PC-9 (cell line): ENCODE measurements around the gene B4GALT7. TPM values are rescaled to one million over a fixed set of nuclear protein-coding genes. Genes with fewer than 3 reads are reported as not detected.

Source experiments
- Bru-seq: library from RNA; stranded (reverse); fragments of 400-500 nt; gene quantifications from one replicate; lab custom pipeline; 2021; lab: Mats Ljungman, UMichigan
- BruChase-seq, 2 experiments: library from RNA; stranded (reverse); fragments of 400-500 nt; gene quantifications; one replicate each; lab custom pipeline; 2021; lab: Mats Ljungman, UMichigan
- BruUV-seq: library from RNA; stranded (reverse); fragments of 400-500 nt; replicated peaks from 2 replicates; lab custom pipeline; 2021; lab: Mats Ljungman, UMichigan
- CTCF ChIA-PET: fragments of 300-600 bp; sonication (Branson Sonifier 250); formaldehyde crosslinking; loops from one replicate; lab custom pipeline; 2022; ENCODE audit warnings: antibody characterized with exemption; lab: Charles Lee
- POLR2A ChIA-PET: fragments of 300-600 bp; sonication (Branson Sonifier 250); formaldehyde crosslinking; loops from one replicate; lab custom pipeline; 2022; ENCODE audit warnings: antibody characterized with exemption; ENCODE audit not compliant: unreplicated experiment; lab: Charles Lee
- DNase-seq, 2 experiments: peaks; one replicate each; pipeline versions ENCODE4 v3.0.0 to v3.0.0-alpha.2; 2015 to 2022; ENCODE audit warnings: mixed read lengths in 1 of 2
- H2AFZ ChIP-seq: fragments of 200-600 bp; sonication (generic); 2 replicates; pipeline ENCODE4 v1.8.1; 2017; ENCODE audit warnings: antibody characterized with exemption
- H3F3A ChIP-seq: fragments of 200-600 bp; sonication (generic); 2 replicates; pipeline ENCODE4 v1.8.1; 2017; ENCODE audit warnings: antibody characterized with exemption, mild to moderate bottlenecking, low read depth; ENCODE audit not compliant: insufficient read depth
- H3K27ac ChIP-seq: fragments of 200-600 bp; sonication (generic); 2 replicates; pipeline ENCODE4 v1.6.1; 2016; ENCODE audit warnings: mixed run types
- H3K27me3 ChIP-seq: fragments of 200-600 bp; sonication (generic); 2 replicates; pipeline ENCODE4 v1.6.1; 2016; ENCODE audit warnings: low read depth, mixed run types; ENCODE audit not compliant: insufficient read depth
- H3K36me3 ChIP-seq: fragments of 200-600 bp; sonication (generic); 2 replicates; pipeline ENCODE4 v1.6.1; 2016; ENCODE audit warnings: low read depth, mixed run types
- H3K4me1 ChIP-seq: fragments of 200-600 bp; sonication (generic); replicated peaks from 2 replicates; pipeline ENCODE4 v1.6.1; 2016; ENCODE audit warnings: mixed run types; ENCODE audit not compliant: insufficient read depth
- H3K4me2 ChIP-seq: fragments of 200-600 bp; sonication (generic); 2 replicates; pipeline ENCODE4 v1.6.1; 2017; ENCODE audit warnings: mixed run types
- H3K4me3 ChIP-seq: fragments of 200-600 bp; sonication (generic); 2 replicates; pipeline ENCODE4 v1.6.1; 2016; ENCODE audit warnings: mixed run types
- H3K79me2 ChIP-seq: fragments of 200-600 bp; sonication (generic); 2 replicates; pipeline ENCODE4 v1.6.1; 2017; ENCODE audit warnings: low read depth, mixed run types
- H3K9me2 ChIP-seq: fragments of 200-600 bp; sonication (generic); 2 replicates; pipeline ENCODE4 v1.8.1; 2017; ENCODE audit warnings: mild to moderate bottlenecking; ENCODE audit not compliant: insufficient read depth
- H3K9me3 ChIP-seq: fragments of 200-600 bp; sonication (generic); 2 replicates; pipeline ENCODE4 v1.8.1; 2016; ENCODE audit warnings: low read depth; ENCODE audit not compliant: insufficient read depth
- H4K20me1 ChIP-seq: fragments of 200-600 bp; sonication (generic); 2 replicates; pipeline ENCODE4 v1.8.1; 2017; ENCODE audit not compliant: insufficient read depth
- CTCF ChIP-seq: fragments of 200-600 bp; sonication (generic); conservative IDR thresholded peaks from 2 replicates; pipeline ENCODE4 v1.6.1; 2017; ENCODE audit warnings: mixed run types, antibody characterized with exemption, mild to moderate bottlenecking, moderate library complexity
- EZH2 ChIP-seq: fragments of 200-600 bp; sonication (generic); IDR thresholded peaks from 2 replicates; pipeline ENCODE4 v1.8.0; 2017; ENCODE audit warnings: antibody characterized with exemption, low read depth
- intact Hi-C: fragments of 100-400 bp; cut with micrococcal nuclease; formaldehyde crosslinking; loops from one replicate; pipeline ENCODE4 v1.10.0; 2022; ENCODE audit not compliant: unreplicated experiment
- long read RNA-seq: library from polyadenylated mRNA; stranded (forward); transcript quantifications from one replicate; pipeline ENCODE4 v2.0.0, GENCODE V29; 2022
- total RNA-seq: library from RNA; stranded (reverse); gene quantifications from 2 replicates; pipeline ENCODE4 v1.2.3, GENCODE V29; 2021

B4GALT7 gene
- 27.9 and 29.5 TPM in 2 replicates for total RNA-seq
- Bru-seq, nascent RNA, result percentile 55 among the genes with signal in this experiment
- percentile 59 among the genes with signal in this experiment for BruChase-seq, experiment 1, labeled RNA remaining after a 2-hour chase
- BruChase-seq, experiment 2, labeled RNA remaining after a 6-hour chase, result percentile 68 among the genes with signal in this experiment
- long read RNA-seq, transcript B4GALT7-201 (6 exons, 1,747 nt), result major isoform, 59 of 63 reads
- long read RNA-seq, partial matches to known transcripts, result 0 of 63 reads
- long read RNA-seq, other reads (novel, unspliced or antisense), result 3 of 63 reads

DNA sequence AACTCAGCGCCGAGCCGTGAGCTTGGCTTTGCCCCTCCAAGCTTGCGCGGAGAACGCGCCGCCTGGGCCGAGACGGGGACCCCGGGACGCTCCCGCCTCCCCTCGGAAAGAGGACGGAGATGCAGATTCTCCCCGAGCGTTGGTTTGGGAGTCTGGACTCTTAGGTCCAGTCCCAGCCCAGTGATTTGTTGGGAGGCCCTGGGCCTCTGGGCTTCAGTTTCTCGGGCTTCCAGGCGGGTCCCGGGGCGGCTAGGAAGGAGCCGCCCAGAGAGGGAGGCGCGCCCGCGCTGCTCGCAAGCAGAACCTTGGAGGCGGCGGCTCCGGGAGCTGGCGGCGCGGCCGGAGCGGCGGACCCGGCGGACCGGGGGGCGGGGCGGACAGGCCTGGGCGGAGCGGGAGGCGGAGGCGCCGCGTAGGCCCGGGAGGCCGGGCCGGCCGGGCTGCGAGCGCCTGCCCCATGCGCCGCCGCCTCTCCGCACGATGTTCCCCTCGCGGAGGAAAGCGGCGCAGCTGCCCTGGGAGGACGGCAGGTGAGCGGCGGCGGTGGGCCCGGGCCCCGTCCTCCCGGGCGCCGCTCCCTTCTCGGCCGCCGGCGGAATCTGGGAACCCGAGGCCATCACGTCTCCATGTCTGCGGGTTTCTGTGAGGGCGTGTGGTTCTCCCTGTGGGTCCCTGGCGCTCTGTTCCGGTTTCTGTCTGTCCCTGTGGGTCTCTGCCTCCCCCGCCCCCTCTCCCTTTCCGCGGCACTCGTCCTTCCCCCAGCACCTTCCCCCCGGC lies at the start of gene B4GALT7:
TSS of gene B4GALT7 (plus strand) at position 402 of the 777 bp plus-strand sequence. CDS start at position 481, 79 bp downstream.
- Histone ChIP-seq H3F3A (peaks cover 14% of the 10 kb centered on the region; the same call in 1 of the 2 replicates), H3K9me3 (no peaks in the 10 kb centered on the region), H3K4me1 (peaks cover 13% of the 10 kb centered on the region), H3K27ac (peak within 1 kb of the TSS; percentile 41), H4K20me1 (no peaks in the 10 kb centered on the region), H3K36me3 (no peaks in the 10 kb centered on the region), H2AFZ (peak within 1 kb of the TSS; percentile 99), H3K4me2 (peak within 1 kb of the TSS; percentile 93), H3K79me2 (peaks cover 12% of the 10 kb centered on the region; the same call in 1 of the 2 replicates), H3K9me2 (no peaks in the 10 kb centered on the region), H3K4me3 (peak within 1 kb of the TSS; percentile 61), H3K27me3 (no peaks in the 10 kb centered on the region)
- ChIA-PET POLR2A (interaction anchor here (0.6 kb wide), 1 partner anchor 667 kb away, joined by 7 read pairs; no protein-coding TSS in a partner anchor), CTCF (no interaction called here)
- BruUV-seq, result no TSS peak
- DNase-seq, result peak in 1 of 2 experiments; percentile 90
- TF ChIP-seq CTCF, result no peak
- no peak for TF ChIP-seq EZH2
- intact Hi-C loops, result loop anchor here (10.0 kb wide), 2 partner anchors 465 to 565 kb away; no protein-coding TSS in a partner anchor

DNA sequence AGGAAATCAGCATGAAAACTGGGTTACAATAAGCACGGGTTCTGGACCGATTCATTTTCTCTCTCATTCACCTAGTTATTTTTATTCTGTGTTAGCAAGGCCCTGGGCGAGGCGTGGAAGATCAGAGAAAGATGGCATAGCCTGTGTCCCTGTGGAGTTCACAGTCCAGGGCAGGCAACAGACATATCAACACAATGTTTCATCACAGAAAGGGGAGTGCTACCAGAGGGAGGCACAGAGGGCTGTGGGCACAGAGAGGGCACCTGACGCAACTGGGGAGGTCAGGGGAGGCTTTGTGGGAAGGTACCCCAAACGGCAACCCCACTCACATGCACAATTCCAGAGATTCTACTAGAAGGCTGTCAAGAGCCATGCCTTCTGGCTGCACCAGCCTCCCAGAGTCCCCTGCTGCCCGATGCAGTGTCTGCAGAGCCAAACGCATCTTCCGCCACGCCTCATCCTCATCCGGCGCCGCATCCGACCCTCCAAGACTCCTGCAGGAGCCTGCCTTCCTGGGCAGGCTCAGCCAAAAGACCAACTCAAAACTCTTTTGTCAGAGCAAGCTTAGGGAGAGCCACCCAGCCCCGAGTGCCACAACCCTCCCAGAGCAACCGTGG lies 47.0 kb upstream of the B4GALT7 start:
- H3K36me3 ChIP-seq, result no peaks in the 10 kb centered on the region
- H3F3A ChIP-seq, result no peaks in the 10 kb centered on the region; the same call in 1 of the 2 replicates
- ChIA-PET POLR2A (no interaction called here), CTCF (no interaction called here)
- no peak overlapping the region for H2AFZ ChIP-seq
- peak overlapping the region; percentile 98 for H3K4me3 ChIP-seq
- BruUV-seq, result no TSS peak
- intact Hi-C loops, result loop anchor here (5.0 kb wide), 1 partner anchor 39 kb away; the partner anchor contains the start of gene TMED9
- no peak overlapping the region for H3K27ac ChIP-seq
- H3K9me3 ChIP-seq, result no peaks in the 10 kb centered on the region
- peak overlapping the region; percentile 98 for H3K4me2 ChIP-seq
- peaks cover 25% of the 10 kb centered on the region for H3K4me1 ChIP-seq
- no peak for DNase-seq
- no peaks in the 10 kb centered on the region for H3K9me2 ChIP-seq
- peaks cover 34% of the 10 kb centered on the region for H4K20me1 ChIP-seq
- TF ChIP-seq EZH2 (no peak), CTCF (no peak)
- no peaks in the 10 kb centered on the region for H3K27me3 ChIP-seq
- H3K79me2 ChIP-seq, result peaks cover 46% of the 10 kb centered on the region
